Amygdala (tissue), 56 donors: ENCODE results near the gene VSIG8.

Source experiments
- DNase-seq, 56 donors: peaks; one replicate each; lab custom pipeline; 2025; lab: John Stamatoyannopoulos, UW

The VSIG8 gene

GRCh38 chr1:159889202-159889601 is 26.7 kb upstream of the VSIG8 start:
- DNase-seq = no peak

- no peak for DNase-seq
Measured at GRCh38 chr1:159884296-159884695, 21.8 kb upstream of the VSIG8 start.

- no peak for DNase-seq
Measured at GRCh38 chr1:159883134-159883533, 20.7 kb upstream of the VSIG8 start.

- no peak for DNase-seq
Measured at GRCh38 chr1:159882527-159882862, 20.0 kb upstream of the VSIG8 start.

- peak in 6 of 56 donors; percentile 8 to 76 (median 25) for DNase-seq
Measured at GRCh38 chr1:159881622-159882526, 19.4 kb upstream of the VSIG8 start.

GRCh38 chr1:159880430-159880829 is 18.0 kb upstream of the VSIG8 start:
- DNase-seq = no peak

- no peak for DNase-seq
Measured at GRCh38 chr1:159879977-159880376, 17.5 kb upstream of the VSIG8 start.

- DNase-seq = no peak
Measured at GRCh38 chr1:159879136-159879535, 16.7 kb upstream of the VSIG8 start.

GRCh38 chr1:159877695-159878444 is 15.4 kb upstream of the VSIG8 start:
- no peak for DNase-seq

- DNase-seq = no peak
Measured at GRCh38 chr1:159873530-159874143, 11.2 kb upstream of the VSIG8 start.

GRCh38 chr1:159872891-159873290 is 10.4 kb upstream of the VSIG8 start:
- DNase-seq = no peak

- DNase-seq = no peak
Measured at GRCh38 chr1:159870704-159871103, 8.2 kb upstream of the VSIG8 start.

- DNase-seq = no peak
Measured at GRCh38 chr1:159869607-159870006, 7.2 kb upstream of the VSIG8 start.

- DNase-seq = peak in 1 of 56 donors; percentile 1
Measured at GRCh38 chr1:159869173-159869572, 6.7 kb upstream of the VSIG8 start.

- no peak for DNase-seq
Measured at GRCh38 chr1:159868766-159869165, 6.3 kb upstream of the VSIG8 start.

GRCh38 chr1:159867664-159868026 is 5.2 kb upstream of the VSIG8 start:
- DNase-seq = no peak

- DNase-seq = no peak
Measured at GRCh38 chr1:159866905-159867663, 4.6 kb upstream of the VSIG8 start.

GRCh38 chr1:159866066-159866465 is 3.6 kb upstream of the VSIG8 start:
- DNase-seq = no peak

- DNase-seq = no peak
Measured at GRCh38 chr1:159864262-159864661, 1.8 kb upstream of the VSIG8 start.

- DNase-seq = no peak
Measured at GRCh38 chr1:159862031-159862430, 426 bp downstream of the VSIG8 start.

- no peak for DNase-seq
Measured at GRCh38 chr1:159861218-159861617, 1.2 kb downstream of the VSIG8 start.
